GM18526 (cell line): ENCODE results near the gene VPS37D.

ENCODE experiments used
- POLR2A ChIP-seq: IDR thresholded peaks from 3 replicates; pipeline ENCODE4 v1.6.1; 2011; ENCODE audit not compliant: insufficient read length; ENCODE audit errors: extremely low read depth

VPS37D gene

DNA sequence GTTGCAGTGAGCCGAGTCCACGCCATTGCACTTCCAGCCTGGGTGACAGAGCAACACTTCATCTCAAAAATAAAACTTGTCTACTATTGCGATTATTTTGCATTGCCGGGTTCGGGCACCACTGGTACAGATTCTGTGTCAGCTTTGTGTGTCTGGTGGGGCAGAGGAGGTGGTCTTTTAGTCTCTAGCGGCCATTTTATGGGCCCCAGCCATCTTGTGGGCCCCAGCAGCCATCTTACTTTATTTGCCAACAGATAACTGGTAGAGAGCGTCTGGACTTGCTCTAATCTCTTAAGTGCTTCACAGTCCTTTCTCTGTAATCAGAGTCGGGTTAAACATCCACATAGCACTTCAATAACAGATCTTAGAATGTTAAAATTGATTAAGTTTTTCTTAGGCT lies 20.7 kb downstream of the VPS37D start:
- no peak for TF ChIP-seq POLR2A

DNA sequence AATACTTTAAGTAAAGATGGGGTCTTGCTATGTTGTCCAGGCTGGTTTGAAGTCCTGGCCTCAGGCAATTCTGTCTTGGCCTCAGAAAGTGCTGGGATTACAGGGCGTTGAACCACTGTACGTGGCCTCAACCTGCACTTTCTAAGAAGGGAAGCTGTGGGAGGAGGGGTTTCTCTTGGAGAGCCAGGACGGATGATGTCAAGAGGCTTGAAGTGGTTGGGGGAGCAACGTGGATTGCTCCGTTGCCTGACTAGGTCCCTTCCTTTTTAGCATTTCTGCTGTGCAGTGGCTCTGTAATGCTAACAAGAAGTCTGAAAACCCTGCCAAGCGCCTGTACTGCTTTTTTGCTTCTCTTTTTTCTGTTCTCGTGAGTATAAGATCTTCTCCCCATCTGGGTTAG lies 23.0 kb downstream of the VPS37D start:
- TF ChIP-seq POLR2A, result no peak

DNA sequence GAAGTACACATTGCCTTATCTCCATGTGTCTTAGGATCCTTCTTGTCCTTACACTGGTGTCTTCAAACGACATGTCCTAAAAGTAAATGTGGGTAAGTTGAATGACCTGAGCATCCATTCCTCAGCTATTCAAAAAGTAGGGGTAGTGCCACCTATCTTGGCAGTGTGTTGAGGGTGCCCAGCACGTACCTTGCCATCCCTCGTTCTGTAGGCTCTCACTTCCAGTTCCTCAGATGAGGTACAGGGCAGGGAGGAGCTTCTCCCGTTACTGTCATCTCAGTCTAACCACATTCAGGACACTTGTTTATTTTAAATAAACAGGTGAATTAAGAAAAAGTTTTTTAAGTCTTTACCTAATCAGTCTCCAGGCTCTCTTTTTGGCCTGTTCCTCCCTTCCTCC lies 28.7 kb downstream of the VPS37D start:
- TF ChIP-seq POLR2A, result no peak

DNA sequence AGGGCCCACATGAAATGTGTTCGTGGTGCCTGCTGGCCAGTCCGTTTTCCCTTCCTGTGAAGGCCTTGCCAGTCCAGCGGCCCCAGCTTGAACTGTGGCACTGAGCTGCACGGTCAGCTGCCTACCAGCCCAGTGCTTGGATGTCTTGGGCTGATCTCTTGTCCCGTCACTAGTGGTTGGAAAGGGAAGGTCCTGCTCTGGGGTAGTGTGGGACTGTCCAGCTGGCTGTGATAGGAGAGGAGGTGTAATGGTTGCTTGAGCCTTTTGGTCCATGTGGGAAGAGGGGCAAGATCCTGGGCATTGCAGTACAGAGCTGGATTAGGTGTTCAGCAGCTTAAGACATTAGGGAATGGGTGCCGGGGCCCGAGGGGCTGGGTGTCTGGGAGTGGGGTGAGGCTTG lies 30.8 kb downstream of the VPS37D start:
- TF ChIP-seq POLR2A, result no peak

DNA sequence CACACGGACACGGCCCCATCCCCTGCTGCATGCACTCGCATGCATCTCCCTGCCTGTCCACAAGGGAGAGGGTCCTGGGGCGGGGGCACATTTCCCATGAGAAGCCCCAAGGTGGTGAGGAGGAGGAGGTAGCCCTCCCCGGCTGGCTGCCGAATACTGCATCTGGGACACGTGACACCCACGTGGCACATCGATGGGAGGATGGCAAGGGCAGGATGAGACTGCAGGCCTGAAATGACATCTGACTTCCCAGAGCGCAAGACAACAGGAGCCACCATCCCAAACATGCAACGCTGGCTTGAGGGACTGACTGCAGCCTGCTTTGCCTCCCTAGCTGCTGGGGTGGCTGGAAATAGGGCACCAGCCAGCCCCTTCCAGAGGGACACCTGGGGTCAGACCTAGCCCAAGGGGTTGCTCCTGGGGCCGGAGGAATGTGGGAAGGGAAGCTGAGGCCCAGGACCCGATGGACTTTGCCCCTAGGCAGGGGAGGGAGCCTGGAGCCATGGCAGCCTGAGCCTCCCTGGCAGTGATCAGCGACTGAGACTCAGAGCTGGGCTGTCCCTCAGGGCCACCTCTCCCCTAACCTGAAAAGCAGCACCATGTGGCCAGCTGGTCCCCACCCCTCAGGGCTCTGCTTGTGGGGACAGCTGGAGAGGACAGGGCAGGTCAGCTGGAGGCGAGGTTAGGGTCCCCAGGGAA lies 31.9 kb downstream of the VPS37D start:
- TF ChIP-seq POLR2A, result no peak

DNA sequence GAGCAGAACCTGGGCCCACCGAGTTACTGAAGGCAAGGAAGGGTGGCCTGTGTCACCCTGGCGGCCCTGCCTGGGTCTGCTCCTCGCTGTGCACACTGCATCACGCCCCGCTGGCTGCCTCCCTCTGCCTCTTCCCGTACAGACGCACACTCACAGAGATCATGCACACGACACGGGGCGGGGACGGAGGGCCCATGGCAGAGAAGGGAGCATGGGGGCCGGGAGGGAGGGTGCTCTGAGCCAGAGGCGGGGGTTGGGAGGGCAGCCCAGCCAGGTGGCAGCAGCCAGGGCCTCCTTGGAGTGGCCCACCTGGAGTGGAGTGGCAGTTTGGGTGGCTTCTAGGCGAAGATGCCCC lies 32.4 kb downstream of the VPS37D start:
- no peak for TF ChIP-seq POLR2A

DNA sequence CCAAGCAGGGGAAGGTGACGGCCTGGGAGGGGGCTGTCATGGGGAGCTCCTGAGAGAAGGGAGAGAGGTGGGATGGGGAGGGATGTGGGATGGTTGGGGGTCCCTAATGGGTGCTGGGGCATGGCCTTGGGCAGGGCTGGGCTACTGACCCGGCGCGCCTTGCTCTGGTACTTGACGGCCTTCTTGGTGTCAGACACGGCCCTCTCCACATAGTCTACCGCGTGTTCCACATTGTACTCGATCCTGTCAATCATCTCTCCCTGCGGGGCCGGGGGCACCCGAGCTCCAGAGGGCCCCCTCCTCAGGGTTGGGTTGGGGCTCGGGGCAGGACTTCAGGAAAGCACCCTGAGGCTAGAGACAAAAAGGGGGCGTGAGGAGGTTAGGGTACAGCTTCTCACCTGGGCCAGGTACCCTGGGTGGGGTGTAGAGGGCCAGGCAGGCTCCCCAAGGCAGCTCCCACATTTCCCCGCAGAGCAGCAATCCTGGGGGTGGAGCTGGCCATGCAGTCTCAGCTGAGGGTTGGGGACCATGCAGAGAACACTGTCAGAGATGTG lies 33.0 kb downstream of the VPS37D start:
- no peak for TF ChIP-seq POLR2A

DNA sequence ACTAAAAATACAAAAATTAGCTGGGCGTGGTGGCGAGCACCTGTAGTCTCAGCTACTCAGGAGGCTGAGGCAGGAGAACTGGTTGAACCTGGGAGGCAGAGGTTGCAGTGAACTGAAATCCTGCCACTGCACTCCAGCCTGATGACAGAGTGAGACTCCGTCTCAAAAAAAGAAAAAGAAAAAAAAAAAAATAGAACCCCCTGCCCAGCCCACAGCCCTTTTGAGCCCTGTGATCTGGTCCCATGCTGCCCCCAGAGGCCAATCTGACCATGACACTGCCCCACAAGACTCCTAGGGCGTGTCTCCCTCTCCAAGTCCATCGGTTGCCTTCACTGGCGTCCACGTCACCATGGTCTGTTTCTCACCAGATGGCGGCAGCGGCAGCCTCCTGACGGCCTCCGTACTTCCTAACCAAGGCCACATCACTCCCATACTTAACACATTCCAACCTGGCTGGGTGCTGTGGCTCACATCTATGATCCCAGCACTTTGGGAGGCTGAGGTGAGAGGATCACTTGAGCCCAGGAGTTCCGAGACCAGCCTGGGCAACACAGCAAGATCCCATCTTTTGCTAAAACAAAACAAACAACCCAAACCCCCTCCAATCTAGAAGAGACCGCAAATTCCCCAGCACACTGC lies 33.8 kb downstream of the VPS37D start:
- no peak for TF ChIP-seq POLR2A

DNA sequence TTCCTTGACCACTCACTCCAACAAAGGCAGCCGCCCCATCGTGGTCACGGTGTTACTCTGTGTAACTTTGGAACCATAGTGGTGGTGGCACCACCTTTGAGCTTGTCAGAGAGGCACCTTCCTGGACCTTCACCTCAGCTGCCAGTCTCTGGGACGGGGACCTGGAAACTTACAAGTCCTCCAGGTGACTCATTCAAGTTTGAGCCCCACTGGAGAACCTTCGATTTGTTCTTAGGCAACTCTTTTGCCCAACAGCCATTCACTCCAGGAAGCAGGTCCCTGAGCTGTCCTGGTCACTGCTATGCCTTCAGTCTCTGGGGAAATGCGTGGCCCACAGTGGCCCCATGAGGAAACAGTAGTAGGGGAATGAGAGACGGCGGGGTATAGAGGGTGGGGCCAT lies 34.6 kb downstream of the VPS37D start:
- no peak for TF ChIP-seq POLR2A

DNA sequence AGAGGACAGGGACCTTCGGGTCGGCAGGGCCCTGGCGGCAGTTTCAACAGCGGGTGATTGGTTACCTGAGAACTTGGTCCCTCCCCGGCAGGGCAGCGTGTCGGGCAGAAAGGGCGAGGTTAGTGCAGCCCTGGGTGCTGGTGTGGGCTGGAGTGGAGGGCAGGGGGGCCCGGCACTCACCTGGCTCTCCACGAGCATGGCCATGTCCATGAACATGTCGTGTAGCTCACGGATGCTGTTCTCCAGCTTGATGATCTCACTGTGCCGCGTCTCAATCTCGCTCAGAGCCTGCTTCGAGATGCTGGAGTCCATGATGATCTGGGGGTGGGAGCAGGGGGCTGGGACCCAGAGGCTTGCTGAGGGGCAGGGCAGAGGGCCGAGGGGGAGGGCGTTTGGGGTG lies 35.0 kb downstream of the VPS37D start:
- no peak for TF ChIP-seq POLR2A

DNA sequence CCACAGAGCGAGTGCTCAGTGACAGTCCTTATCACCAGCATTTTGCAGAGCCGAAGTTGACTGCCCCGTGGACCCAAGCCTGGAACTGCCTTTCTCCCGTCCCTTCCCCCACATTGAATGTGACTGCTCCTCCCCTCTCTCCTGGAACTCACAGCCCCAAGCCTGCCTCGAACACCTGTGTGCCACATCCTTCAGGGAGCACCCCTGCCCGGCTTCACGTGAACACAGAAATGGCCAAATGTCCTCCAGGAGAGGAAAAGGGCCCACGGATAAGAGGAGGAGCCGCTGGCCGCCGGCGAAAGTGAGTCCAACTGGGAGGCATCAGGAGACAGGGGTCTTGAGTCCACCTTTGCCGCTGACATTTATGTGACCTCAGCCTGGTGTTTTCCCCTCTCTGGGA lies 35.6 kb downstream of the VPS37D start:
- TF ChIP-seq POLR2A, result no peak

DNA sequence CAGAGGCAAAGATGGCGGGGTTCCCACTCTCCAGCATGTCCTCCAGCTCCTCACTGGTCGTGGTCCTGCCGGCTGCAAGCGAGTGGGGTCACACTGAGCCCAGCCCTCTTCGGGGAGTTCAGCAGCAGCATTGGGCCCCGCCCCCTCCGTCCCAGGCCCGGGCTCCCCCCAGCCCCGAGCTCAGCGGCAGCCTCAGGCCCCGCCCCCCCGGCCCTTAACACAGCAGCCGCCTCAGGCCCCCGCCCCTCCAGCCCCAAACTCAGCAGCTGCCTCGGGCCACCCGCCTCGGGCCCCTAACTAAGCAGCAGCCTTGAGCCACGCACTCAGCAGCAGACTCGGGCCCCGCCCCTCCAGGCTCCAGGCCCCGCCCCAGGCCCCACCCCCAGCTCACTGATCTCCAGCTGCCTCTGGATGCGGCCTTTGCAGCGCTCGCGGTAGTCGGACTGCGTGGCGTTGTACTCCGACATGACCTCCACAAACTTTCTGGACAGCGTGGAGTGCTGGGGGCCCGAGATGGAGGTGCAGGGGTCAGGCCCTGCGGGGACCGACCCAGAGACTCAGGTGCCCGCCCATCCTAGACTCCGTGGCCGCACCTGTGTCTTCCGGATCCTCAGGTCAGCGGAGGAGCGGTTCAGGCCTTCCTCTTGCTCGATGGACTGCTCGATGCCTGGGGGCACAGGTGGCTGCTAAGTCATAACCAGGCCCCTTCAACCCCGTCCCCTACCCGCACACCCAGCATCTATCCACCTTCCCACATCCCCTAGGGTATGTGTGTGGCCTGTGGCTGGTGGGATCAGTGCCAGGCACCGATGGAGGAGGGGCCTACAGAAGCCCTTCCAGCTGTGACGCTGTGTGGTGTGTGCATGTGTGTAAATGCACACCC lies 36.4 kb downstream of the VPS37D start:
- no peak for TF ChIP-seq POLR2A

DNA sequence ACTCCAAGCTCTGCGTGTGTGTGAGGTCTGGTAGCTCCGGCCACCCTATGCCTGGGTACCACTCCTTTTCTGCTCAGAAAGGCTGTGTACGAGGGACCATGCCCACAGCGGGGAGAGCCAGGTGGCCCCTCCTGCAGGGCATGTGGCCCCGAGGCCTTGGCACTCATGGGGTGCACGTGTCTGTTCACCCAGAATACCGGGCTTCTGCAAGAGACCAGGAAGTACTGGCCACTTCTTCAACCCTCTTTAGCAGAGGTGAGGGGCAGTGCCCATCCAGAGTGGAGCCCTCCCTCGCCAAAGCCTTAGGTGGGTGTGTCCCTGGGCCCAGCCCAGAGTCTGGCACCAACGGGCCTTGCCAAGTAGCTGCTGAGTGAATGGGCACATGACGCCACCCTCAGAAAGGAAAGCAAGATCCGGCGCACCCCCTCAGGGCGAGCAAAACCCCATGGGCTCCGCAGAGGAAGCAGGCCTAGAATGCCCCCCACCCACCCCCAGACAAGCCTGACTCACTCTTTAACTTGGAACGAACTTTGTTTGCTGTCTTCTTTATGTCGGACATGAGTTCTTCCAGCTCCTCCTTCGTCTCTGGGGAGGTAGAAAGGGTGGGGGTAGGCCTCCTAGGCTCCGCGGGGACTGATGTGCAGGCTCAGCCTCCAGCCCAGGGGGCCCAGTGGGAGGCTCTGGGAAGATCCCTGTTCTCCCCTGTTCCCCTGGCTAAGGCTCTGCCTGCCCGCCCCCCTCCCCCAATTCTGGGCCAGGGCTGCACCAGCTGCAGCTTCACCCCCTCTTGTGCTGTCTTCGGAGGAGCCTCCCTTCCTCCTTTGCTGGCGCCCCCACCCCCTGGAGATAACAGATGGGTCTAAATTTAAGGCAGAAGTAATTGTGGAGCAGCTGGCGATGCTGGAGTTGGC lies 37.3 kb downstream of the VPS37D start:
- TF ChIP-seq POLR2A, result no peak

DNA sequence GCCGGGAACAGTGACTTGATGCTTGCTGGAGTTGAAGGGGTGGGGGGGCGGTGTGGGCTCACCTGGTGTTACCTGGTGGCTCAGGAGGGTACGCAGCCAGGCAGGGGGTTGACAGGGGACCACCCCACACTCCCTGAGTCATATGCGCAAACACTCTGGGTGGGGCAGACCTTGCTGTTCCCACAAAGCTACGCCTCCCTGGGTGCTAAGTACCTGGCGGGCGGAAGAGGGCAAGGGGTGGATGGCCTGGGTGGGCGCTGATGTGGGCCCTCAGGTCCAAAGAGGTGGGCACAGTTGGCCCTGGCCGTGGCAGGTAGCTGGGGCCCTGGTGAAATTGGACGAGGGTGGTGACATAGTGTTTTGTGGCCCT lies 37.9 kb downstream of the VPS37D start:
- TF ChIP-seq POLR2A, result no peak
